Jurkat, Clone E6-1 (cell line): ENCODE measurements around the gene IZUMO1R.
"Not testable (repeated sequence)": the region's sequence is repeated elsewhere in the genome, so short reads cannot be mapped to it uniquely, and the experiment has no call there.

Source experiments
- DNase-seq: peaks from one replicate; pipeline ENCODE4 v3.0.0-alpha.2; 2011; ENCODE audit warnings: low read depth, low spot score
- H3K4me3 ChIP-seq: 2 replicates; pipeline ENCODE4 v1.5.1; 2011; ENCODE audit warnings: mild to moderate bottlenecking, low read length, control low read depth, moderate library complexity

IZUMO1R gene

DNA sequence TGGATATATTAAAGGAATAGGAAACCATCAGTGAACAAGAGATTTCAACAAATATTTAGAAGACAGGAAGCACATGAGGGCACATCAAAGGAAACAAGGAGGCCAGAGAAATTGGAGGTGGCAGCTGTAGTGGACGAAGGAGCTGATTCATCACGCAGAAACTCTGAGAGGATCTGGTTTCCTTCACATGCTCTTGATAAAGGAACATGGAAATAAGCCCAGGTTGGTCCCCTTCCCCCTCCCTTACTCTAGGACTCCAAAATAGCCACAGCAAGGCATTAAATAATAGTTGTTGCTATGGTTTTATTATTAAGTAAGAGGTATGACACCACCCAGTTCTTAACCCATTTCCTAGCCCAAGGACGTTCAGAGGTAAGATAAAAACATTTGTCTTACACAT is 11.3 kb downstream of the IZUMO1R start:
- H3K4me3 ChIP-seq: no peak overlapping the region
- DNase-seq: no peak

DNA sequence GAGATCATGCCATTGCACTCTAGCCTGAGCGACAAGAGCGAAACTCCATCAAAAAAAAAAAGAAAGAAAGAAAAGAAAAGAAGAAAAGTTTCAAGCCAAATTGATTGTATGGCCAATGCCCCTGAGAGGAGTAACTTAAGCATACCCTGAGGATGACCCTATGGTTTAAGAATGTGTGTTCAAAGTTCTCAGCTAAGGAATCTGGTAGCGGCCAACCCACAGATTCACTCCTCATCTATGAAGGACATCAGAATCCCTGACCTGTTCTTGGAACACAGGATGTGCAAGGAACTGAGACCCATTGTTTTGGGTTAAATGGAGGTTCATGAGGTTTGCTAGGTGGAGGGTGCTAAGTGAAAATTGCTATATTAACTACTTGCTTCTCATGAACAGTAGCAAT is 18.1 kb downstream of the IZUMO1R start:
- DNase-seq: no peak

GRCh38 chr11:94325681-94326080 is 21.3 kb downstream of the IZUMO1R start:
- H3K4me3 ChIP-seq: no peak overlapping the region
- peak; percentile 51 for DNase-seq

More for the DNA sequence above, 18.1 kb downstream of the IZUMO1R start:
- no peak overlapping the region for H3K4me3 ChIP-seq

GRCh38 chr11:94326947-94327346 is 22.6 kb downstream of the IZUMO1R start:
- no peak overlapping the region for H3K4me3 ChIP-seq
- DNase-seq: no peak

DNA sequence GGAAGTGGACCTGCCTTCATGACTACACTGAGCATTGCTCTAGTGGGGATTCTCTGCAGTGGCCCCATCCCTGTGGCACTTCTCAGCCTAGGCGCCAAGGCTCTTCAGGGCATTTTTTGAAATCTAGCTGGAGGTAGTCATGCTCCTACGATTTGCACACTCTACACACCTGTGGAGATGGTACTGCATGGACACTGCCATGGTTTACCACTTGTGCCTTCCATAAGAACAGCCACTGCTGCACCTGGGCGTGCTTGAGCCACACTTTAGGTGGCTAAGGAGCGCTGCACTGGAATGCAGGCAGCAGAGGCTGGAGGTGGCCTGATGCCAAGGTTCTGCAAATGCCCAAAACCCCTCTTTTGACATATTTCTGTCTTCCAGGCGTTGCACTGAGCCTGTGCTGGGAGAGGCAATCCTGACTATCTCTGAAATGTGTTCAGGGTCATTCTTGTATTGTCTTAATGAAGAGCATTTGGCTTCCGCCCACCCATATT is 24.3 kb downstream of the IZUMO1R start:
- DNase-seq: no peak
- no peak overlapping the region for H3K4me3 ChIP-seq

DNA sequence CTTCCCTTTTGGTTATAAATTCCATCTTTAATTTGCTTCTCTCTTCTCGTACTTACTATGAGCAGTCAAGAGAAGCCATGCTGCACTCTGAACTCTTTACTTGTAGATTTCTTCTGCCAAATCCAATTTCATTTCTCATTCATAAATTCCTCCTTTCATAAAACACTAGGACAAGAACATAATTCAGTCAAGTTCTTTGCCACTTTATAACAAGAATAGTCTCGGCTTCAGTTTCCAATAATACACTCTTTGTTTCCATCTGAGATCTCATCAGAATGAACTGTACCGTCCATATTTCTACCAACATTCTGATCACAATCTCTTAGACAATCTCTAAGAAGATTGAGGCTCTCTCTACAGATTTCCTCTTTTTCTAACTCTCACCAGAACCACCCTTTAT is 25.1 kb downstream of the IZUMO1R start:
- no peak overlapping the region for H3K4me3 ChIP-seq
- DNase-seq: no peak

- no peak for DNase-seq
- H3K4me3 ChIP-seq: no peak overlapping the region
Measured at GRCh38 chr11:94330789-94331188, 26.4 kb downstream of the IZUMO1R start.

DNA sequence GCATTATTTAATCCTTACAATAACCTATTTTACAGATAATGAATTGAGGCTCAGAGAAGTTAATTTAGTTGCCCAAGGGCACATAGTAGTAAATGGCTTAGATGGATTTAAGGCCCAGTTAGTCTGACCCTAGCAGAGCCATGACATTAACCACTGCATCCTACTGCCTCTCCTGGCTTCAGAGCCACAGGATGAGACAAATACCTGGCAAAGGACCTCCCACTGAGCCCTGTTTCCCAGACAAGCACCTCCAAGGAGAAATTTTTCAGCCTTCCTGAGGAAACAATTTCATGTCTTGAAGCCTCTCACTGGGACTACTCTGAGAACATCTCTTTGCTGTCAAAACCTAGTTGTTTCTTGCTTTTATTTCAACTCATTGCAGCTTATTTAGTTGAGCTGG is 28.4 kb downstream of the IZUMO1R start:
- H3K4me3 ChIP-seq: no peak overlapping the region
- no peak for DNase-seq

DNA sequence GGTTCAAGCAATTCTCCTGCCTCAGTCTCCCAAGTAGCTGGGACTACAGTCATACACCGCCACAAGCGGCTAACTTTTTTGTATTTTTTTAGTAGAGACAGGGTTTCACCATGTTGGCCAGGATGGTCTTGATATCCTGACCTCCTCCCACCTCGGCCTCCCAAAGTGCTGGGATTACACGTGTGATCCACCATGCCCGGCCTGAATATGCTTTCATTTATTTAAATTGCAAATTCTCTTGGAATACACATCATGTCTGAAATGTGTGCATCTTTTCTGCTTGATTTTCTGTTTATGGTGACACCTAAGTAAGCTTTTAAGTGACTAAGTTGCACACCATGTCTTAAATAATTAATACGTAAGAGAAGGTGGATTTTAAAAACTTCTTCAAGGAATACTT is 31.7 kb downstream of the IZUMO1R start:
- no peak overlapping the region for H3K4me3 ChIP-seq
- DNase-seq: no peak

GRCh38 chr11:94338651-94339050 is 34.3 kb downstream of the IZUMO1R start:
- no peak overlapping the region for H3K4me3 ChIP-seq
- DNase-seq: no peak

GRCh38 chr11:94342250-94342649 is 37.9 kb downstream of the IZUMO1R start:
- no peak overlapping the region for H3K4me3 ChIP-seq
- DNase-seq: no peak

GRCh38 chr11:94343495-94343894 is 39.1 kb downstream of the IZUMO1R start:
- DNase-seq: no peak
- H3K4me3 ChIP-seq: no peak overlapping the region

DNA sequence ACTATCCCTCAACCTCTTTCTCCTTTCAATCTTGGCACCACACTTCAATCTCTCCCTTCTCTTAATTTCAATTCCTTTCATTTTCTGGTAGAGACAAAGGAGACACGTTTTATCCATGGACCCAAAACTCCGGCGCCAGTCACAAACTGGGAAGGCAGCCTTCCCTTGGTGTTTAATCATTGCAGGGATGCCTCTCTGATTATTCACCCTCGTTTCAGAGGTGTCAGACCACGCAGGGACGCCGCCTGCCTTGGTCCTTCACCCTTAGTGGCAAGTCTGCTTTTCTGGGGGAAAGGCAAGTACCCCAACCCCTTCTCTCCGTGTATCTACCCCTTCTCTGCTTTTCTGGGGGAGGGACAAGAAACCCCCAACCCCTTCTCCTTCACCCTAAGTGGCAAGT is 41.9 kb downstream of the IZUMO1R start:
- not testable (repeated sequence) for H3K4me3 ChIP-seq, DNase-seq

DNA sequence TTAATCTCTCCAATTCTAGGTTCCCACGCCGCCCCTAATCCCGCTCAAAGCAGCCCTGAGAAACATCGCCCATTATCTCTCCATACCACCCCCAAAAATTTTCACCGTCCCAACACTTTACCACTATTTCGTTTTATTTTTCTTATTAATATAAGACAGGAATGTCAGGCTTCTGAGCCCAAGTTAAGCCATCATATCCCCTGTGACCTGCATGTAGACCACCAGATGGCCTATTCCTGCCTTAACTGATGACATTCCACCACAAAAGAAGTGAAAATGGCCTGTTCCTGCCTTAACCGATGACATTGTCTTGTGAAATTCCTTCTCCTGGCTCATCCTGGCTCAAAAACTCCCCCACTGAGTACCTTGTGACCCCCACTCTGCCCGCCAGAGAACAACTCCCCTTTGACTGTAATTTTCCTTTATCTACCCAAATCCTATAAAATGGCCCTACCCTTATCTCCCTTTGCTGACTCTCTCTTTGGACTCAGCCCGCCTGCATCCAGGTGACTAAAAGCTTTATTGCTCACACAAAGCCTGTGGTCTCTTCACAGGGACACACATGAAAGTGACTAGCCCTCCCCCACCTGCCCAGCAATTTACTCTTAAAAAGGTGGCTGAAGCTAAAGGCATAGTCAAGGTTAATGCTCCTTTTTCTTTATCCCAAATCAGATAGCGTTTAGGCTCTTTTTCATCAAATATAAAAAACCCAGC is 46.6 kb downstream of the IZUMO1R start:
- not testable (repeated sequence) for H3K4me3 ChIP-seq, DNase-seq
